ENCODE data around the gene IDH2. TPM values are rescaled to one million over a fixed set of nuclear protein-coding genes. Genes with fewer than 3 reads are reported as not detected.

IDH2 gene
- total and polyA plus RNA-seq, 2 of the 4 experiments (the other 2 are of a cell fraction), result 84.9 to 118 TPM

DNA sequence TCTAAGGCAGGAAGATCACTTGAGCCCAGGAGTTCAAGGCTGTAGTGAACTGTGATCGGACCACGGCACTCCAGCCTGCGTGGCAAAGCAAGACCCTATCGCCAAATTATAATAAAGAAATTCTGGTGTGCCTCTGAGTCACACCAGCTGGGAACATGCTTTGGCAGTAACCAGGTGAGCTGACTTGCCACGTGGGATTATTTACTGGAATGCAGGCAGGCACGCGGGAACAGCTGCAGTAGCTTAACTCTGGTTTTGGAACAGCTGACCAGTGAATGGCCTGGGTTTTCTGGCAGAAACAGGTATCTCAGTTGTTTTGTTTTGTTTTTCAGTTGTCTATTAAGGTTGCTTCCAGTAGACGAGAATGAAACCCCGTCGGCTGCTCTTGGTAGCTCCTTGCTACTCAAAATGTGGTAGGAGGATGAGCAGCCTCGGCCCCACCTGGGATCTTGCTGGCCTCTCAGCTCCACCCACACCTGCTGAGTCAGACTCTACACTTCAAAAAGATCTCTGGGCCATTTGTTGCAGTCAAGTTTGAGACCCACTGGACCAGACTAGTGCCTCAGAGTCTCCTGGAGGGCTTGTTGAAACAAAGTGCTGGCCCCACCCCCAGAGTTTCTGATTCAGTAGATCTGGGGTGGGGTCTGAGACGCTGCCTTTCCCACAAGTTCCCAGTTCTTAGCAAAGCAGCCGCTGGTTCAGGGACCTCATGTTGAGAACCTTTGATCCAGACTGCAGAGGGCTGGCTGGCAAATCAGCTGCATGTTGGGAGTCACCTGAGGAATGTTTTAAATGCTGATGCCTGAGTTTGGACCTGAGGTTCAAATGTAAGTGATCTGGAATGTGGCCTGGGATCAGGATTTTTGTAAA lies 26.6 kb downstream of the IDH2 start:
- no peak overlapping the region for H2AK9ac ChIP-seq (replicated peaks; ENCODE audit: low read depth, low read length, poor library complexity)
- no peaks in the 10 kb centered on the region for H3K9me3 ChIP-seq (ENCODE audit: control insufficient read depth, insufficient read depth, low read length)
- H3K56ac ChIP-seq (ENCODE audit: extremely low read depth, insufficient read depth, low read length), result no peak overlapping the region
- H3K4me3 ChIP-seq (ENCODE audit: insufficient read depth, low read depth, low read length), result no peak overlapping the region
- H2AFZ ChIP-seq (replicated peaks; ENCODE audit: low read length, poor library complexity), result no peak overlapping the region
- H3K27me3 ChIP-seq (ENCODE audit: control insufficient read depth, insufficient read depth, low read length), result no peaks in the 10 kb centered on the region
- CTCF ChIA-PET, result no interaction called here
- no peak overlapping the region for H3K27ac ChIP-seq (ENCODE audit: insufficient read depth, low read length)
- H2AK5ac ChIP-seq (ENCODE audit: low read depth, low read length), result no peak overlapping the region
- H4K91ac ChIP-seq (ENCODE audit: insufficient read depth, low read depth, low read length), result no peak overlapping the region
- H3K23ac ChIP-seq (ENCODE audit: low read depth, low read length), result no peak overlapping the region
- peaks cover 3 to 16% of the 10 kb centered on the region in 2 experiments; a peak in 3 of 4 replicates for H3K79me1 ChIP-seq (ENCODE audit: low read depth in 1 of 2, low read length in 2 of 2)
- H3K4me1 ChIP-seq (ENCODE audit: control insufficient read depth, insufficient read depth, low read length), result no peaks in the 10 kb centered on the region
- H3K4me2 ChIP-seq (ENCODE audit: low read depth, low read length), result no peak overlapping the region
- WGBS, 2 experiments (ENCODE audit: extremely low coverage in 2 of 2, insufficient read length in 1 of 2), result 72% methylated on average over 7 of the region's 13 CpGs; no CpG with 5 or more reads in 1 of the 2 experiments
- in situ Hi-C loops (cut with MboI; ENCODE audit: low sequenced_read_pairs), result loop anchor here (10.0 kb wide), 1 partner anchor 321 kb away; the partner anchor contains the start of gene MESP1
- no peak overlapping the region for H2BK15ac ChIP-seq (ENCODE audit: low read depth, low read length)
- H3K36me3 ChIP-seq (ENCODE audit: control insufficient read depth, insufficient read depth, low read length), result peaks cover 43% of the 10 kb centered on the region
- H2BK120ac ChIP-seq (ENCODE audit: low read depth, low read length), result no peak overlapping the region
- no TSS peak for BruUV-seq (replicated peaks)
- ATAC-seq (ENCODE audit: low read depth), result no peak
- intact Hi-C loops (cut with micrococcal nuclease), result no loop called here
- H3K14ac ChIP-seq (replicated peaks; ENCODE audit: low read depth, low read length), result no peak overlapping the region
- POLR2A ChIA-PET (ENCODE audit: unreplicated experiment), result no interaction called here
- H3K4ac ChIP-seq (ENCODE audit: low read depth, low read length), result no peak overlapping the region
- no peak for DNase-seq
- dilution Hi-C loops (cut with HindIII; ENCODE audit: low sequenced_read_pairs, unreplicated experiment), result no loop called here
- no peaks in the 10 kb centered on the region for H4K20me1 ChIP-seq (ENCODE audit: insufficient read depth, low read length)
- H2BK20ac ChIP-seq (ENCODE audit: low read depth, low read length), result no peak overlapping the region
- no peak overlapping the region for H2BK5ac ChIP-seq (ENCODE audit: low read depth, low read length, poor library complexity, severe bottlenecking)
- no peak overlapping the region for H3K9ac ChIP-seq (ENCODE audit: low read depth, low read length)
- H3K18ac ChIP-seq (ENCODE audit: low read depth, low read length), result no peak overlapping the region
- H4K5ac ChIP-seq (ENCODE audit: low read depth, low read length), result no peak overlapping the region
- no peaks in the 10 kb centered on the region for H3K9me1 ChIP-seq (ENCODE audit: insufficient read depth, low read length)
- no peak overlapping the region for H4K8ac ChIP-seq (ENCODE audit: low read depth in 2 of 2, low read length in 2 of 2)
- TF ChIP-seq, protein P1, sequence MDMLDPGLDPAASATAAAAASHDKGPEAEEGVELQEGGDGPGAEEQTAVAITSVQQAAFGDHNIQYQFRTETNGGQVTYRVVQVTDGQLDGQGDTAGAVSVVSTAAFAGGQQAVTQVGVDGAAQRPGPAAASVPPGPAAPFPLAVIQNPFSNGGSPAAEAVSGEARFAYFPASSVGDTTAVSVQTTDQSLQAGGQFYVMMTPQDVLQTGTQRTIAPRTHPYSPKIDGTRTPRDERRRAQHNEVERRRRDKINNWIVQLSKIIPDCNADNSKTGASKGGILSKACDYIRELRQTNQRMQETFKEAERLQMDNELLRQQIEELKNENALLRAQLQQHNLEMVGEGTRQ (IDR thresholded peaks at IDR 0.05; ENCODE audit: low read depth, low read length), result no peak
- TF ChIP-seq FOS (IDR thresholded peaks at IDR 0.05; ENCODE audit: low read depth, low read length) (no peak), SMC3 (IDR thresholded peaks at IDR 0.05; ENCODE audit: low read depth, low read length) (no peak), CHD1 (IDR thresholded peaks at IDR 0.05; ENCODE audit: low read depth, low read length) (no peak), MAZ (IDR thresholded peaks at IDR 0.05; ENCODE audit: borderline replicate concordance, low read depth, low read length) (no peak), NFE2L2 (IDR thresholded peaks at IDR 0.05; ENCODE audit: low read depth, low read length) (no peak), CEBPB (IDR thresholded peaks at IDR 0.05; ENCODE audit: low read depth, low read length) (no peak), RAD21 (IDR thresholded peaks at IDR 0.05; ENCODE audit: low read length) (no peak), BHLHE40 (IDR thresholded peaks at IDR 0.05; ENCODE audit: low read depth, low read length) (no peak), RCOR1 (IDR thresholded peaks at IDR 0.05; ENCODE audit: insufficient replicate concordance, low read length) (no peak), RFX5 (IDR thresholded peaks at IDR 0.05; ENCODE audit: low read depth, low read length) (no peak), MAFK (IDR thresholded peaks at IDR 0.05; ENCODE audit: low read depth, low read length) (no peak), MXI1 (IDR thresholded peaks at IDR 0.05; ENCODE audit: borderline replicate concordance, low read depth, low read length) (no peak)
- TF ChIP-seq, protein P2, sequence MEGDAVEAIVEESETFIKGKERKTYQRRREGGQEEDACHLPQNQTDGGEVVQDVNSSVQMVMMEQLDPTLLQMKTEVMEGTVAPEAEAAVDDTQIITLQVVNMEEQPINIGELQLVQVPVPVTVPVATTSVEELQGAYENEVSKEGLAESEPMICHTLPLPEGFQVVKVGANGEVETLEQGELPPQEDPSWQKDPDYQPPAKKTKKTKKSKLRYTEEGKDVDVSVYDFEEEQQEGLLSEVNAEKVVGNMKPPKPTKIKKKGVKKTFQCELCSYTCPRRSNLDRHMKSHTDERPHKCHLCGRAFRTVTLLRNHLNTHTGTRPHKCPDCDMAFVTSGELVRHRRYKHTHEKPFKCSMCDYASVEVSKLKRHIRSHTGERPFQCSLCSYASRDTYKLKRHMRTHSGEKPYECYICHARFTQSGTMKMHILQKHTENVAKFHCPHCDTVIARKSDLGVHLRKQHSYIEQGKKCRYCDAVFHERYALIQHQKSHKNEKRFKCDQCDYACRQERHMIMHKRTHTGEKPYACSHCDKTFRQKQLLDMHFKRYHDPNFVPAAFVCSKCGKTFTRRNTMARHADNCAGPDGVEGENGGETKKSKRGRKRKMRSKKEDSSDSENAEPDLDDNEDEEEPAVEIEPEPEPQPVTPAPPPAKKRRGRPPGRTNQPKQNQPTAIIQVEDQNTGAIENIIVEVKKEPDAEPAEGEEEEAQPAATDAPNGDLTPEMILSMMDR (conservative IDR thresholded peaks at IDR 0.05; ENCODE audit: low read depth, low read length), result no peak
